SK-N-SH treated with all-trans-retinoic acid at 6 μM for 48 hours (cell line): ENCODE results near the gene SNUPN.
"Not testable (repeated sequence)": the region's sequence is repeated elsewhere in the genome, so short reads cannot be mapped to it uniquely, and the experiment has no call there.

Experiments
- ATAC-seq: fragments of 200-7000 bp; cut with Tn5 transposase; 3 replicates; pipeline ENCODE4 v1.9.1; 2020; ENCODE audit warnings: mild to moderate bottlenecking, moderate library complexity
- ARNTL ChIP-seq: fragments of 450-650 bp; formaldehyde crosslinking; IDR thresholded peaks from 2 replicates; pipeline ENCODE4 v1.5.0; 2020; ENCODE audit warnings: low read depth, mild to moderate bottlenecking, moderate library complexity, borderline replicate concordance
- BACH2 ChIP-seq: fragments of 250-450 bp; sonication (Bioruptor Pico); IDR thresholded peaks from 2 replicates; pipeline ENCODE4 v1.9.0; 2021; ENCODE audit warnings: mild to moderate bottlenecking, borderline replicate concordance
- CREB5 ChIP-seq: fragments of 250-450 bp; sonication (Bioruptor Pico); IDR thresholded peaks from 2 replicates; pipeline ENCODE4 v1.5.1; 2020; ENCODE audit warnings: low read depth, mild to moderate bottlenecking, moderate library complexity
- CSDC2 ChIP-seq: fragments of 250-450 bp; sonication (Bioruptor Pico); IDR thresholded peaks from 2 replicates; pipeline ENCODE4 v1.5.0; 2020; ENCODE audit warnings: mild to moderate bottlenecking, moderate library complexity
- CSRNP3 ChIP-seq: fragments of 250-450 bp; sonication (Bioruptor Pico); IDR thresholded peaks from 2 replicates; pipeline ENCODE4 v1.5.1; 2021; ENCODE audit warnings: mild to moderate bottlenecking, moderate library complexity
- ESRRG ChIP-seq: fragments of 250-450 bp; sonication (Bioruptor Pico); IDR thresholded peaks from 2 replicates; pipeline ENCODE4 v1.6.1; 2021; ENCODE audit warnings: mild to moderate bottlenecking
- GLIS3 ChIP-seq: fragments of 250-450 bp; sonication (Bioruptor Pico); IDR thresholded peaks from 2 replicates; pipeline ENCODE4 v1.5.0; 2020; ENCODE audit warnings: mild to moderate bottlenecking, moderate library complexity
- ISL1 ChIP-seq: fragments of 250-450 bp; sonication (Bioruptor Pico); IDR thresholded peaks from 2 replicates; pipeline ENCODE4 v2.1.2; 2022; ENCODE audit warnings: mild to moderate bottlenecking, moderate library complexity
- PATZ1 ChIP-seq: fragments of 250-450 bp; sonication (Bioruptor Pico); IDR thresholded peaks from 2 replicates; pipeline ENCODE4 v1.8.0; 2020; ENCODE audit warnings: mild to moderate bottlenecking, moderate library complexity, borderline replicate concordance
- POU6F1 ChIP-seq: fragments of 250-450 bp; sonication (Bioruptor Pico); IDR thresholded peaks from 2 replicates; pipeline ENCODE4 v1.8.0; 2021; ENCODE audit warnings: low read depth, mild to moderate bottlenecking, moderate library complexity, borderline replicate concordance
- PPARA ChIP-seq: fragments of 250-450 bp; sonication (Bioruptor Pico); IDR thresholded peaks from 2 replicates; pipeline ENCODE4 v1.5.0; 2020; ENCODE audit warnings: mild to moderate bottlenecking, borderline replicate concordance
- RARB ChIP-seq: fragments of 250-450 bp; sonication (Bioruptor Pico); IDR thresholded peaks from 2 replicates; pipeline ENCODE4 v1.8.0; 2021; ENCODE audit warnings: mild to moderate bottlenecking, moderate library complexity
- SNAI2 ChIP-seq: fragments of 250-450 bp; sonication (Bioruptor Pico); IDR thresholded peaks from 2 replicates; pipeline ENCODE4 v1.5.0; 2020; ENCODE audit warnings: mild to moderate bottlenecking, moderate library complexity
- TCF4 ChIP-seq: fragments of 250-450 bp; sonication (Bioruptor Pico); IDR thresholded peaks from 2 replicates; pipeline ENCODE4 v1.8.0; 2021; ENCODE audit warnings: mild to moderate bottlenecking, moderate library complexity, borderline replicate concordance
- TOX ChIP-seq: fragments of 250-450 bp; sonication (Bioruptor Pico); IDR thresholded peaks from 2 replicates; pipeline ENCODE4 v1.8.0; 2021; ENCODE audit warnings: mild to moderate bottlenecking, moderate library complexity, borderline replicate concordance
- TSHZ2 ChIP-seq: fragments of 250-450 bp; sonication (Bioruptor Pico); IDR thresholded peaks from 2 replicates; pipeline ENCODE4 v1.5.0; 2020; ENCODE audit warnings: mild to moderate bottlenecking, moderate library complexity
- ZC3H10 ChIP-seq: fragments of 250-450 bp; sonication (Bioruptor Pico); IDR thresholded peaks from 2 replicates; pipeline ENCODE4 v1.5.1; 2021; ENCODE audit warnings: mild to moderate bottlenecking, moderate library complexity
- ZNF565 ChIP-seq: fragments of 450-650 bp; formaldehyde crosslinking; conservative IDR thresholded peaks from 2 replicates; pipeline ENCODE4 v1.5.0; 2020; ENCODE audit warnings: low read depth, mild to moderate bottlenecking, moderate library complexity
- ZNF70 ChIP-seq: fragments of 450-650 bp; formaldehyde crosslinking; IDR thresholded peaks from 2 replicates; pipeline ENCODE4 v1.5.0; 2020; ENCODE audit warnings: mild to moderate bottlenecking, moderate library complexity
- ZNF8 ChIP-seq: fragments of 450-650 bp; formaldehyde crosslinking; IDR thresholded peaks from 2 replicates; pipeline ENCODE4 v1.5.0; 2020; ENCODE audit warnings: mild to moderate bottlenecking, moderate library complexity

Gene SNUPN

GRCh38 chr15:75558955-75559354 is 66.6 kb downstream of the SNUPN start:
- ATAC-seq: not testable (repeated sequence)

GRCh38 chr15:75554717-75555116 is 70.8 kb downstream of the SNUPN start:
- no peak for TF ChIP-seq ARNTL (CRISPR knock-in tag)
- TF ChIP-seq ZNF8 (CRISPR knock-in tag): no peak
- TF ChIP-seq ISL1 (CRISPR knock-in tag): no peak
- no peak for TF ChIP-seq PPARA (CRISPR knock-in tag)
- no peak for TF ChIP-seq CSDC2 (CRISPR knock-in tag)
- no peak for TF ChIP-seq BACH2 (CRISPR knock-in tag)
- TF ChIP-seq ESRRG (CRISPR knock-in tag): no peak
- no peak for TF ChIP-seq ZC3H10 (CRISPR knock-in tag)
- no peak for TF ChIP-seq PATZ1
- no peak for TF ChIP-seq TSHZ2 (CRISPR knock-in tag)
- no peak for TF ChIP-seq TOX
- TF ChIP-seq ZNF565 (CRISPR knock-in tag): no peak
- TF ChIP-seq TCF4: no peak
- ATAC-seq: peak; percentile 96

GRCh38 chr15:75553659-75554058 is 71.9 kb downstream of the SNUPN start:
- no peak for ATAC-seq
- TF ChIP-seq ZNF70 (CRISPR knock-in tag) (no peak), RARB (CRISPR knock-in tag) (no peak), ESRRG (CRISPR knock-in tag) (no peak), PPARA (CRISPR knock-in tag) (no peak), CSRNP3 (CRISPR knock-in tag) (no peak), PATZ1 (no peak), ZC3H10 (CRISPR knock-in tag) (no peak), GLIS3 (no peak), TSHZ2 (CRISPR knock-in tag) (no peak), CREB5 (CRISPR knock-in tag) (no peak), SNAI2 (CRISPR knock-in tag) (no peak), ZNF8 (CRISPR knock-in tag) (no peak), POU6F1 (CRISPR knock-in tag) (no peak), ISL1 (CRISPR knock-in tag) (no peak)
